ENCODE results near the gene NARS2.

The NARS2 gene

GRCh38 chr11:78441956-78442355, 132.7 kb downstream of the NARS2 start:
- Histone ChIP-seq H3K4me1 (peaks cover 5 to 28% (median 9%) of the 10 kb centered on the region in 10 experiments; a peak in 17 of 20 replicates), H3K4me3 (no peak overlapping the region), H4K20me1 (no peaks in the 10 kb centered on the region), H3K9me3 (replicated peaks in 1 of 11) (no peaks in the 10 kb centered on the region), H3K4me2 (no peak overlapping the region), H3K36me3 (peaks cover 6 to 90% (median 55%) of the 10 kb centered on the region in 11 experiments; a peak in 20 of 22 replicates), H3K9ac (no peak overlapping the region), H3K27me3 (no peaks in the 10 kb centered on the region), H3K27ac (no peak overlapping the region)
- no peak for TF ChIP-seq Cebpa-rat (IDR thresholded peaks at IDR 0.05)

- no peaks in the 10 kb centered on the region for H3K27me3 ChIP-seq
- H3K27ac ChIP-seq, result peak overlapping the region in 2 of 11 experiments; percentile 28 to 42; a peak in 1 of 22 replicates
Measured at GRCh38 chr11:78438298-78438975, 136.2 kb downstream of the NARS2 start.

GRCh38 chr11:78432956-78433355, 141.7 kb downstream of the NARS2 start:
- no peak overlapping the region for H3K4me2 ChIP-seq
- H3K4me3 ChIP-seq, result no peak overlapping the region
- H3K36me3 ChIP-seq, result peaks cover 0 to 26% (median 17%) of the 10 kb centered on the region in 11 experiments; a peak in 15 of 22 replicates
- no peaks in the 10 kb centered on the region for H3K9me3 ChIP-seq (replicated peaks in 1 of 11)
- H4K20me1 ChIP-seq, result no peaks in the 10 kb centered on the region
- no peak overlapping the region for H3K9ac ChIP-seq
- no peak overlapping the region for H3K27ac ChIP-seq
- H3K4me1 ChIP-seq, result peaks cover 32 to 49% (median 44%) of the 10 kb centered on the region in 10 experiments
- no peak for TF ChIP-seq Cebpa-rat (IDR thresholded peaks at IDR 0.05)
- H3K27me3 ChIP-seq, result no peaks in the 10 kb centered on the region

More at GRCh38 chr11:78438298-78438975, 136.2 kb downstream of the NARS2 start:
- H3K36me3 ChIP-seq, result peaks cover 3 to 75% (median 64%) of the 10 kb centered on the region in 11 experiments; a peak in 20 of 22 replicates
- no peak overlapping the region for H3K9ac ChIP-seq
- H3K4me1 ChIP-seq, result peaks cover 5 to 26% (median 8%) of the 10 kb centered on the region in 10 experiments; a peak in 16 of 20 replicates
- peak overlapping the region in 9 of 11 experiments; percentile 15 to 53 (median 42); a peak in 11 of 22 replicates for H3K4me2 ChIP-seq
- no peaks in the 10 kb centered on the region for H3K9me3 ChIP-seq (replicated peaks in 1 of 11)
- no peak for TF ChIP-seq Cebpa-rat (IDR thresholded peaks at IDR 0.05)
- H3K4me3 ChIP-seq, result no peak overlapping the region
- no peaks in the 10 kb centered on the region for H4K20me1 ChIP-seq

DNA sequence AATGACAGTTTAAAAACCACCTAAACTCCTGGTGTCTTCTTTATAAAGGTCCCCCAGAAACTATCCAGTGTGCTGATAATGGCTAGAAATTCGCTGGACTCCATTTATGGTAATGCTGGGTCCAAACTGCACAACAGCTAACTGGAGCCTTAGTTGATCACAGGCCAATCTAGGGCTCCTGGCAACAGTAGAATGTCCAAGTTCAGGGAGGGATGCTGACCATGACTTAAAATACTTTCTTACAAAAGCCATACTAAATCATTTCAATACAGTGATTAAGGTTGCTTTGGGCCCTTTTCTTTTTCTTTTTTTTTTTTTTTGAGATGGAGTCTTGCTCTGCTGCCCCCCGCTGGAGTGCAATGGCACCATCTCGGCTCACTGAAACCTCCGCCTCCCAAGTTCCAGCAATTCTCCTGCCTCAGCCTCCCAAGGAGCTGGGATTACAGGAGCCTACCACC, 142.6 kb downstream of the NARS2 start:
- Histone ChIP-seq H3K9me3 (replicated peaks in 1 of 11) (no peaks in the 10 kb centered on the region), H3K36me3 (peaks cover 0 to 18% (median 11%) of the 10 kb centered on the region in 11 experiments; a peak in 15 of 22 replicates), H3K4me2 (peak overlapping the region in 8 of 11 experiments; percentile 5 to 75 (median 19); a peak in 7 of 22 replicates), H3K9ac (0 out of 22 replicates have a peak overlapping the region, but pooled peaks of 1 of the 11 experiments have one; percentile 24), H3K4me1 (peaks cover 41 to 54% (median 51%) of the 10 kb centered on the region in 10 experiments), H3K4me3 (no peak overlapping the region), H3K27me3 (no peaks in the 10 kb centered on the region), H4K20me1 (no peaks in the 10 kb centered on the region), H3K27ac (peak overlapping the region in 8 of 11 experiments; percentile 8 to 99 (median 70); a peak in 12 of 22 replicates)
- no peak for TF ChIP-seq Cebpa-rat (IDR thresholded peaks at IDR 0.05)

DNA sequence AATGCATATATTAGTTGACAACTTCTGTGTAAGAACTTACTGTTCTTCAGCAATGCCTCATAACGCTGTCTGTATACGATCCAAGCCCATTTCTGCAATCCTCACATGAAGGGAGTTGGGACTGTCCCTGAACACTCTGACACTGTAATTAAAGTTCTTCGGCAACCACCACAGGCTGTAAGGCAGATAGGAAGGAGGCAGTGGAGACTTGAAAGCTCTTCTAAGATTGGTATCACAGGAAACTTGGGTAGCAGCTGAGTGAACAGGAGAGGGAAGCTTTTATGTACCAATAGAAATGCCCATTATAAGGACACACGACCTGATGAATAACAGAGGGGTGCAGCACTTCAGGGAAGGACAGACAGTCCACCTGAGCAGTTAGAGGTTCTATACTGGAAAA, 145.0 kb downstream of the NARS2 start:
- H3K4me1 ChIP-seq, result peaks cover 61 to 78% (median 72%) of the 10 kb centered on the region in 10 experiments
- H4K20me1 ChIP-seq, result no peaks in the 10 kb centered on the region
- H3K9me3 ChIP-seq (replicated peaks in 1 of 11), result no peaks in the 10 kb centered on the region
- H3K4me3 ChIP-seq, result peak overlapping the region; percentile 21 to 69 (median 58); a peak in 19 of 20 replicates
- H3K36me3 ChIP-seq, result 0 out of 22 replicates have a peak, but pooled peaks cover 0 to 6% (median 0%) of the 10 kb centered on the region in 11 experiments
- no peak for TF ChIP-seq Cebpa-rat (IDR thresholded peaks at IDR 0.05)
- peak overlapping the region; percentile 97 to 99 (median 99) for H3K27ac ChIP-seq
- H3K9ac ChIP-seq, result peak overlapping the region; percentile 75 to 97 (median 81)
- H3K4me2 ChIP-seq, result peak overlapping the region; percentile 75 to 98 (median 85)
- no peaks in the 10 kb centered on the region for H3K27me3 ChIP-seq

- H3K4me1 ChIP-seq, result peaks cover 65 to 83% (median 76%) of the 10 kb centered on the region in 10 experiments
- 0 out of 22 replicates have a peak, but pooled peaks cover 0 to 6% (median 0%) of the 10 kb centered on the region in 11 experiments for H3K36me3 ChIP-seq
- no peaks in the 10 kb centered on the region for H3K9me3 ChIP-seq (replicated peaks in 1 of 11)
- peak overlapping the region; percentile 21 to 69 (median 58); a peak in 19 of 20 replicates for H3K4me3 ChIP-seq
- H3K9ac ChIP-seq, result peak overlapping the region; percentile 75 to 97 (median 81)
- peak overlapping the region; percentile 97 to 99 (median 99) for H3K27ac ChIP-seq
- no peak for TF ChIP-seq Cebpa-rat (IDR thresholded peaks at IDR 0.05)
- H3K4me2 ChIP-seq, result peak overlapping the region; percentile 75 to 98 (median 85)
- H4K20me1 ChIP-seq, result no peaks in the 10 kb centered on the region
- H3K27me3 ChIP-seq, result no peaks in the 10 kb centered on the region
Measured at GRCh38 chr11:78429209-78429608, 145.5 kb downstream of the NARS2 start.

DNA sequence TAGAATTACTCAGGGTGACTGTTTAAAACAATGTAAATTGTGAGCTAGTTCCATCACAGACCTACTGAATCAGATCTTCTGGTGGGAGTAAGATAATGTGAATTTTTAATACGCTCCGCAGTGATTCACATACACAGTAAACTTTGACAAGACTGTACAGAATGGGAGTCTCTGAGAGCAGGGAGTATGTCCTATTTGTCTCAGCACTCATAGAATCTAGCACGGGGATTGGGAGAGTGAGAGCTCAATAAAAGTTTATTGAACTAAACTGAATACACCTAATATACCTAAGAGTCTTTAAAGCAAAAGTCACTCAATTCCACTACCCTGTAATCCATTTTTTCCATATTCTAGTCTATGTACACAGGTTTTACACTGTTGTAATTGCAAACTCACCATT, 145.9 kb downstream of the NARS2 start:
- no peaks in the 10 kb centered on the region for H3K9me3 ChIP-seq (replicated peaks in 1 of 11)
- H3K27me3 ChIP-seq, result no peaks in the 10 kb centered on the region
- 0 out of 22 replicates have a peak, but pooled peaks cover 0 to 6% (median 0%) of the 10 kb centered on the region in 11 experiments for H3K36me3 ChIP-seq
- H3K9ac ChIP-seq, result peak overlapping the region; percentile 75 to 97 (median 81)
- peak overlapping the region; percentile 21 to 69 (median 58); a peak in 19 of 20 replicates for H3K4me3 ChIP-seq
- peak overlapping the region; percentile 75 to 98 (median 85) for H3K4me2 ChIP-seq
- H3K4me1 ChIP-seq, result peaks cover 70 to 87% (median 80%) of the 10 kb centered on the region in 10 experiments
- H3K27ac ChIP-seq, result peak overlapping the region; percentile 97 to 99 (median 99)
- TF ChIP-seq Cebpa-rat (IDR thresholded peaks at IDR 0.05), result no peak
- H4K20me1 ChIP-seq, result no peaks in the 10 kb centered on the region

- no peak for TF ChIP-seq Cebpa-rat (IDR thresholded peaks at IDR 0.05)
- peaks cover 0 to 2% (median 0%) of the 10 kb centered on the region in 11 experiments; a peak in 2 of 22 replicates for H3K9me3 ChIP-seq (replicated peaks in 1 of 11)
- peak overlapping the region; percentile 97 to 99 (median 99) for H3K27ac ChIP-seq
- H3K9ac ChIP-seq, result peak overlapping the region; percentile 75 to 97 (median 81)
- H4K20me1 ChIP-seq, result no peaks in the 10 kb centered on the region
- no peaks in the 10 kb centered on the region for H3K27me3 ChIP-seq
- H3K36me3 ChIP-seq, result peaks cover 0 to 9% (median 0%) of the 10 kb centered on the region in 11 experiments; a peak in 2 of 22 replicates
- peak overlapping the region; percentile 75 to 98 (median 85) for H3K4me2 ChIP-seq
- H3K4me1 ChIP-seq, result peaks cover 75 to 92% (median 85%) of the 10 kb centered on the region in 10 experiments
- peak overlapping the region; percentile 21 to 69 (median 58); a peak in 19 of 20 replicates for H3K4me3 ChIP-seq
Measured at GRCh38 chr11:78428266-78428636, 146.4 kb downstream of the NARS2 start.

All from BLaER1 treated with 17β-estradiol and CSF1 and Interleukin-3, amounts not matched to agents 10 nM and 100 nM (cell line).